CD4-positive, alpha-beta T cell treated with Interleukin-4 for 4 hours (primary cell): ENCODE data around the gene CPNE8.

Source experiments
- DNase-seq: peaks from one replicate; pipeline ENCODE4 v3.0.0-alpha.2; 2020

Gene CPNE8

DNA sequence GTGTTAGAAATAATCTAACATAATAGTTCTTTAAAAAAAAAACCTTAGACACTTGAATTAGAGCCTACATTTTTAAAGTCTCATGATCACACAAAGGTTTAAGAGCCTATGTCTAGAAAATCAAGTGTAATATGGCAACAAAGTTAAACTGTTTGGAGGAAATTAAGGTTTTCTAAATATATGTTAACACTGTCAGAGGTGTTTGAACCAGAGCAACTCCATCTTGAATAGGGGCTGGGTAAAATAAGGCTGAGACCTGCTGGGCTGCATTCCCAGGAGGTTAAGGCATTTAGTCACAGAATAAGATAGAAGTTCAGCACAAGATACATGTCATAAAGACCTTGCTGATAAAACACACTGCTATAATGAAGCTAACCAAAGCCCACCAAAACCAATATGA, 12.4 kb downstream of the CPNE8 start:
- no peak for DNase-seq

DNA sequence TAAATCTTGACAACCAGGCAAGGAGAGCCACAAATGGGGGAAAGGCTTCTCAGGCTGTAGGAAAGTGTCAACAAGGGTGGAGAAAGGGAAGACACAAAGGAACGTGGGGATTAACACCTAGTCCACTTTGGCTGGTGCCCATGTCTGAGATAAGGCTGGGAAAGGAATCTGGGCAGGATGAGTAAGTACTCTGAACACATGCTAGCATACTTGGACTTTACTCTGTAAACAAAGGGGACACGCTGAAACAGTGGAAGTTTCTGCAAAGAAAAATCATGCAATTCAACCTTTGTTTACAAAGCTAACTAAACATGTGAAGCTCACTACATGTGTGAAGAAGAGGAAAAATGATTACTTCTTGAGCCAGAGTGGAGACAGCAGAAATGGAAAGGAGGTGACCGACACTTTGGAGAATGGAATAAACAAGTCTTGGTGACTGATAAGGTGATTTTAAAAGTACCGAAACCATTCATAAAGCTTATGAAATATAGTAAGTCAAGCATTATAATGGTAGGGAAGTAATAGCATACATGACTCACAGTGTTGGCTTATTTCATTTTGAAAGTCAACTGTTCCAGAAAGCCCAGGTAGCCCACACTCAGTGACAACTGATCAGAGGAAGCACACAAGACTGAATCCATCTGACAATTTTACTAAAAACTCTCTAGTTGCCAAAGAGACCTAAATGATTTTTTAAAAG, 13.2 kb downstream of the CPNE8 start:
- DNase-seq, result no peak

DNA sequence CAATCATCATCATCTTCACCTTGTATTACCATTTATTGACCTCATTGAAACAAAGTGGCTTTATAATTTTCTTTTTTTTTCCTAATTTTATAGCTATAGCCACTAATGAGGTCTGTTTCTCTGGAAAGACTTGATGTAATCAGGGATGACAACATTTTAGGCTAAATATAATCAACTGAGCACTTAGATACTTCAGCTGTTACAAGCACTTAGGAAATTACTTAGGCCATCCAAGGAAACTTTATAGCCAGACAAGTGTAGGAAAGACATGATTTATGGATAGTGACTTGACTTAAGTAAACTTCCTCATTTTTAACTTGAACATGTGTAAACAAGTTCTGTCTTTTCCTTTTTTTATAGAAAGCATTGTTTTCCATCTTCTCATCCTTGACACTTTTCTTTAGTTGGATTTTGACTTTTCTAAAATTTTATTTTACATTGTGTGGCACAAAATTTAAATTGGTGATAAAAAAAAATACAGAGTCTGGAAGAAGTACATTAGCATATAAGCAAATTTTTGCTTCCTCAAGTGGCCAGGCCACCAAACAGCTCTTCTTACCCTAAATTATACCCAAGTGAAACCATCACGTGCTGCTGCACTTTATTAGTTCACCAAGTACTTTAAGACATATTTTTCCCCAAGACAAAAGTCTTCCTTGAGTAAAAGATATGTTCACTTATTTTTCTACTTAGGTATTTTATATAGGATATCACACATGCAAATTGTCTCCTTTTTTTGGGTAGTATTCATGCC, 15.1 kb downstream of the CPNE8 start:
- no peak for DNase-seq

DNA sequence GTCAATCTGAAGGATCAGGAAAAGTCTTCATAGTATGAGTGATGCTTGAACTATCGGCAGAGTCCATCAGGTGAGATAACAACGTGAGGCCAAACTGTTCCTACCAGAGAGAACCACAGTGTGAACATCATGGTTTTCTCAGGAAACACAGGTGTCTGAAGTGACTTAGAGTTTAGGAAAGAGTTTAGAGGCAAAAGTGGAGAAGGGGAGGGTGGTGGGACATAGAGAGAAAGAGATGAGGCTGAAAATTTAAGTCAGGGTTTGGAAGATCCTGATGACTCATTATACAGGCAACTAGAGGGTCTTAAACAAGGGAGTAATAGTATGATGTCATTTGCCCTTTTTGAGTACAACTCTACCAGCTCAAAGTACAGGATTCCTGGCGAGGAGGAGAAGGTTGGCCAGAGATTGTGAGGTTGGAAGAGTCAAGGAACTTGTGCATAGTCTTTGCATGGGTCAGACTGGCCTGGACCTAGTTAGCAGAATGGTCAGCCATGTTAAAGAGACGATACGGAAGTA, 16.0 kb downstream of the CPNE8 start:
- no peak for DNase-seq

DNA sequence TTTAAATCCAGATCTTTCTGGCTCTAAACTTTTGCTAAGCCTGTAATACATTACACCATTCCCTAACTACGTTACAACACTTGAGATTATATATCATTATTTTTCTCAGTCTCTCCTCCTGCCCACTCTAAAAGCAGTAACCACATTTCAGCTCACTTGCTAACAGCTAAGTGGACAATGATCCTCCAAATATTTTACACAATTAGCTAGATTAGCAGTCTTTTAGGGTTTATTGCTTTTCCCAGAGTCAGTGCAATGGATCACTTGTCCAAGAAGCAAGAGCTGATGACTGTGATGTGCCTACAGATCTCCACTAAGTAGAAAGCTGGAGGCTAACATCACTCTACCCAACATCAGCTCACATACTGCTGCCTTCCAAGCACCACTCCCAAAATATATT, 17.6 kb downstream of the CPNE8 start:
- no peak for DNase-seq

DNA sequence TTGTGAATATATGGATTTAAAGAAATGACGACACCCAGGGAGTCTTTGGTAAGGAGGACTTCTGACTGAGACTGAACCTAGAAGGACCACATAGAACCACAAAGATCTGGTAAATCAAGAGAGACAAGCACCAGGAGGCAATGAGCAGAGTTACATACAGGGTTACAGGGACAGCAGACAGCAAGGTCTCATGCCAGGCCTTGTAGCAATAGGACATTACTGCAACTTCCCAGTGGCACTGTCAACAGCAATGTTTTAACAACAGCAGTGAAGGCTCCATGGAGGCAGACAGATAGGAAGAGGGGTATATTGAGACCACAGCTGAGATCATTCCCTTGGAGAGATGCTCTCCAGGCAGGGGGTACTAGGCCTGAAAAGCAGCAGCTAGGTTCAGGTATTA, 18.5 kb downstream of the CPNE8 start:
- no peak for DNase-seq

DNA sequence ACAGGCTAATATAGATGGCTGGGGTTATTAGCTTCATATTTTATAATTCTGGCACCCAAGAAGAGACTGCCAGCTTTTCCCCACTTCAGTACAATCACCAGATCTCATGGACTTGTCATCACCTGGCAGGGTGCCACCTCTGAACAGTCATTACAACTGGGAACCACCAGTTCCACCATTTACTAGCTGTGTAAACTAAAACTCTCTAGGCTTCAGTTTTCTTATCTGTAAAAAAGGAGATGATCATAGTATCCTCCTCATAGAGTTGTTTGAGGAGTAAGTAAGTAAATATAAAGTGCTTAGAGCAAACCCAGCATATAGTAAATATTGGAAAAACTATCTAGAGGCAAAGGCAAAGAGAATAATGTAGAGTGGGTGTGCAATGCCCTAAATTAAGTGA, 19.3 kb downstream of the CPNE8 start:
- DNase-seq, result no peak

DNA sequence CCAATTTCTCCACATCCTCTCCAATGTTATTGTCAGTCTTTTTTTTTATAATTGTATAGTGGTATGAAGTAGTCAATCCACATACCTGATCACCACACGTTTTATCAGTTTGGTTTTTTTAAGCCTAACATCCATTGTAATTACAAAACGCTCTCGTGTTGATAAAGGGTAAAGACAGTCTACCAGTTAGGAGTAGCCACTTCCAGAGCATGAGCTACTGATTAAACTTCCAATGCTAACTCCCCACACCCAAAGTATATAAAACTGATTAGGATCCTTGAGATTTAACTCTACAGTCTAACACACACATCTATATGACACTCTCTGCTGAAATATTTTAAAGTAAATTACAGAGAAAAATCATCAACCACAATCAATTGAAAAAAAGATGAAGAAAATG, 20.7 kb downstream of the CPNE8 start:
- no peak for DNase-seq

DNA sequence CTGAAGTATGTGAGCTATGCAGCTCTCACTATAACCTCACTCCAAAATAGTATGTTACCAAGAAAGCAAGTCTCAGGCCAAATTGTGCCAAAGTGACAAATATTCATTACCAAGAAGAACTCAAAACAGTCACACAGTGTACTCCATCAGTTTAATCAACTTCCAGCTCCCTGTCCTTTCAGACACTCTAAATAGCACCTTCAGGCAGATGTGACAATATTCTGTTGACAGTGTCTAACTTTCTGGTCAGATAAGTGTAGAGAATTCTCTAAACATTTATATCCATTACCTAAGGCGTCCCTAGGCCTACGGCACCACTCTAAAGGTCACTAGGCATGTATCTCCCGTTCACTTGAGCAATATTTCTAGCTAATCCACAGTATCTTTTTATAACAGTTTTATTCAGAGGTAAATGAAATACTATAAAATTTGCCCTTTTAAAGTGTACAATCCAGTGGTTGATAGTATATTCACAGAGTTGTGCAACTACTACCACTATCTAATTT, 21.7 kb downstream of the CPNE8 start:
- no peak for DNase-seq

DNA sequence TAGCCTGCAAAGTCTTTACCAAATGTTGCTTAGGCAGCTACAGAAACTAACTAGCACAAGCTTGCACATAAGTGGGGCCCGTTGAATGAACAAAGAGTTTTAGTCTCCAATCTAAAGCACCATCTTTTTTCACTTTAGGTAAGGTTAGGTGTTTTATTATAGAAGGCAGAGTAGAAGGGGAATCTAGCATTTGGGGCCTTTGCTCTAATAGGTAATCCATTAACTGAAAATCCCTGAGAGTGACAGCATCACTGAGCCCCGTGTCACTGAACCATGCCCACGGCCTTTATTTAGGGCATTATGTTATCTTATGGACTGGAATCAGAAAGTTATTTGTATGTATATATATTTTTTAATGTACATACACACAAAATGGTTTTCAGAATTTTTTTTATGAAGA, 25.1 kb downstream of the CPNE8 start:
- DNase-seq, result no peak

DNA sequence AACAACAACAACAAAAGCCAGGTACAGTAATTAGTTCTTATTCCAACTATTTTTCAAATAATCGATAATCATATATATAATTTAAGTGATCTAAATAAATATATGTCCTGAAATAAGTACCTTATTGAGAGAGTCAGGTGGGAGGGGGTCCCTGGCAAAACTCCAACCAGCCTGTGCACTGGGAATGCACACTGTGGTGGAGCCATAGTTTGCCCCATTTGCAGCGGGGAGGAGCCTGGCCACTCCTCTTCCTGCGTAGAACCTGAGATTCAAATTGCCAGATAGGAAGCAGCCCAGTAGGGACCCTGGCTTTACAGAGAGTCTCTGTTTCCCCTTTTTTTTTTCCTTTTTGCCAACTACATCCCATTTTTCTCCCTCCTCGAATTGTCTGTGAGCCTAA, 26.4 kb downstream of the CPNE8 start:
- DNase-seq, result no peak

DNA sequence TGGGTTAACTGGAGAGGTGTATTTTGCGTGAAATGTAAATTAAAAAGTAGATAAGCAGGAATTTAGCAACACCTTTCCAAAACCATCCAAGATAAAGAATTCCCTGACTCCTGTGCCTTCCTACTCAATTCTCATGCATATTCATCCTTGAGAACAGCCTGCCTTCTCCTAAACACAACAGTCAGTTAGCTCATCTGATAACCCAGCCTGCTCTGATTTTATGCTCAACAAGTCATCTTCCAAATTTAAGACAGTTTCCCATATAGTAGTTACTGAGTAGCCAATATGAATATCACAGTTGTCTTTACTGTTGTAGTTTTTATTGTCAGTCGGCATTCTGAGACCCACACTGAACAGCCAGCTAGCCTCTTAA, 27.1 kb downstream of the CPNE8 start:
- no peak for DNase-seq

DNA sequence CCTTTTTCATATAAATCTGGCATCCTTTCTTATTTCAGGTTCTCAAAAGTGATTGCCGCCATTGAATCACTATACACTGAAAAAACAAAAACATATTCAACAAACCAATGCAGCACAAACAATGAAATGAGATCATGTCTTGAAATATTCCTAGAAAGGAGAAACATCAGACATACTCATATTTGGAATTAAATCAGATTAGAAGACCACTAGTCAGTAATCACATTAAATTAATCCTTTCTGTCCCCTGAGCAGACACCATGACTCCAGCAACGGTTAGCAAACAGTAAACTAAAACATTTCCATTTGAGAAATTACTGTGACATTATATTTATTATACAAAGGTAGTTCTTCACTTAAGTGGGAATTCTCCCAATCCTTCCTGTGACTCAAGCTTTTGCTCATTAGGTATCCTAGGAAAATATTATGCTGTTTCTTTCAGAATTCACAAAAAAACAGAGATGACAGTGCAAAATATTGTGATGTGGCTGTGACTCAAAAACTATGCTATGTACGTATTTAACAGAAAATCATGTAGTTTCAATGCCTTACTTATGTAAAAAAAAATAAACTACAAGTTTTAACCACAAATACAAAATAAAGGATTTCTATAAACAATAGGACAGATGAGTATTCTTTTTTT, 29.7 kb downstream of the CPNE8 start:
- DNase-seq, result no peak

DNA sequence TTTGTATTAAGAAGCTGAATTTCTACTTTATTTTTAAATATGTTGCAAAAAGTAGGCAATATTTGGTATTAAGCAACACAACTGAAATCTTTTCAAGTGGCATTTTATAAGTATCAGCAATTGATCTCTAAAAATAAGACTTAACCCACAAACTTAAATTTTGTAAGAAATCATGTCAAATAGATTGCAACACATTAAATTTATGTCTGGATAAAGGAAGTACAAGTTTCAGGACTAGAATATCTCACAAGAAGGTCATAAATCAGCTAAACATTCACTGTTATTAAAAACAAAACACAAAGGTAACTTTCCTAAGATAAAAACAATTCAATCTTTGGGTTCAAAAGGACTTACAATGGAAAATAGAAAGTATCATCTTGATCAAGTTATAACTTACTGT, 32.8 kb downstream of the CPNE8 start:
- no peak for DNase-seq

DNA sequence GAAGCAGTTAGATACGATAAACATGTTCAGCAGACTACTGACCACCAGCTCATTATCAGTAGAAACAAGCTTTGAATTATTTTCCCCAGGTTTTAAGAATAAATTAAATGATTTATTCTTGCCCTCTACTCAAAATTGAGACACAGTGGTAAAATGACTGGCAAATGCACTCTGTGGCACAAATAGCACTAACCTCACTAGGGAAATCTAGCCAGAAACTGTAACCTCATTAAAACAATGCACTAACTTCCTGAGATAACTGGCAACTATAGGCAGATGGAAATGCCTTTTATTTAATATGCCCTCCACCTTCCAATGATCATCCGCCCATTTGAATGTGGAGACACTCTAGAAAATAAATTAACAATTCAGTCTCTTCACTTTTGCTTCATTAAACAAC, 33.2 kb downstream of the CPNE8 start:
- DNase-seq, result no peak

DNA sequence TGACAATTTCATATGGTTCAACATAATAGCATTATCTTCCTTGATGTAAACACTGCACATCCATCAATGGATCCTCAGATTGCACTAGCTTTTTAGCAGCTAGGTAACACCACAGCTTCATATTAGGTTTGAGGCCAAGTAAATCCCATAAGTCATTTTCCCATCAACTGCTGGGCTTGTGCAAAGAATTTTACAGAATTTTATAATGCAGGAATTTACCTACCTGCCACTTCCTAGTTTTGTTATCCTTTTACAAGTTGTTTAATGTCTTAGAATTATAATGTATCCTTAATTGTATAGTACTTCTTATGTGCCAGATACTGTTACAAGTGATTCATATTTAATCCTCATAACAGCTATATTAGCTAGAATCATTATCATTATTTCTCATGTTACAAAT, 36.4 kb downstream of the CPNE8 start:
- DNase-seq, result no peak

DNA sequence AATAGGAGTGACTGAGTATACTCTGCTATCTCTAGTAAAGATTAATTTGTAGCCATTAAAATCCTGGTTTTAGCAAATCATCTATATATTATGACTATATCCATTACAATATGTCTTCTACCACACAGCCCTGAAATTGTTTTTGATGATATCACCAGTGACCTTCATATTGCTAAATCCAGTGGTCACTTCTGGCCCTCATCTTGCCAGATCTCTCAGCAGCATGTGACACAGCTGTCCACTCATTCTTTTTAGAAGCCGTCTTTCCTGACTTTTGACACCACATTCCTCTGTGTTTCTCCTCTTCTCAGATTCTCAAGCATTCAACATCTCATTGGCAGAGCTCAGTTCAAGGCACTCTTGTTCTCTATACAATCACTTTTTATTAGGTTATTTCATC, 54.9 kb downstream of the CPNE8 start:
- DNase-seq, result no peak

DNA sequence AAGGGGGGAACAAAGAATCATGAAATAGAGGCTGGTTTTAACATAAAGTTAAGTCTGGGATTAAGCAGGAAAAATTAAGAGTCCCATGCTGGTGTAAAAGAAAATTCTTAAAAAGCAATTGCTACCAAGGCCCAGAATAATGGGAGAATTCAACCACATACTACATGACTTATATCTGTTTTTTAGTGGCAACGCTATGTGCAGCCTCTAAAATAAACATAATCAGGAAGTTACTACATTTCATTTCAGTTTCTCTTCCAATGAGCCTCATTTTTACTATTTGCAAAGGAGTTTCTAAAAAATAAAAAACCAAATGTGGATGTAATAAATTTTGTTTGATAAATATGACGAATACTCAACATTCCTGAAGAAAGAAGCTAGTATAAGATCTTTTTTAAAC, 58.1 kb downstream of the CPNE8 start:
- DNase-seq, result no peak

DNA sequence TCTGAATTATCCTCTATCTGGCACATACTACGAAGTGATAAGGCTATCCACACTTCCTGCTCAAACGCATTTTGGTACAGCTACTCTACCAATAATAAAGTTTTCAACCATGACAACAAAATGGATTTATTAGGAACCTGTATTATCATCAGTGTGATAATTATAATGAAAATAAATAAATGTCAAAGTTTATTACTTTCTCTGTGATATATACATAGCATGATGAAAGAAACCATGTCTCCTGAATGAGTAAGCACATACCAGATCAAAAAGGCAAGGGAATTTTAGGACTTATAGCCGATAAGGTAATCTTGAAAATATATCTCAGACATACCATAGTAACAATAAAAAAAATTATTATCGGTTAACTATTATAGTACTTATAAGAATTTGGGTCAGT, 61.1 kb downstream of the CPNE8 start:
- DNase-seq, result no peak

DNA sequence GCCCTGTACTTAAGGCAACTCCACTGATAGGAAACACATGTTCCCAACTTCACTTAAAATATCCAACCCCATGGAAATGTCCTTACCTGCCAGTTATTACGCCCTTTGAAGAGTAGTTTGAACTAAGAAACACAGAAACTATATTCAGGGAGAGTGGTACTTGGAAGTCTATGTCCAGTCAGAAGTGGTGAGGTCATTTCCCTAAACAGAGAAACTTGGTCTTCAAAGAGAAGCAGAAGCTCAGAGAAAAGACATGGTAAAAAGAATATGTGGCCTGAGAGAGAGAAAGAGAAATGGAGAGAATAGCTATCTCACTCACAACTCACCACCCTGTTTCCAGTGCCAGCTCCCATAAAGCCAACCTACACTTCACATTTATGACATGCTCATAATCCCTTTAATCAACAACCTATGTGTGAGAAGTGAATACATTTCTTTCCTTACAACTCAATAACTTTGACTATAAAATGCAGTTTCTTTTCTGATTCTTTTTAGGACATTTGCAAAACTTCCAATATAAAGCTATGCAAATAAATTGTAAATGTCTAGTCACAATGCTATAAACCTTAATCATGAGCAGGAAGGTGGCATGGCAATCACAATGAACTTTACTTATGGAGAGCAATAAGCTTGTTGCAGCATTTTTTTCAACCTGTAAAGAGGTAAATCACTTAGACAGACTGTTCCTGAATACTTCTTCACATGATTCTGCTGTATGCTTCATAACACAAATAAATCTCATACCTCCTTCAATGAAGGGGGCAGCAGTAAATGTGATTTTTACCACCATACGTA, 67.1 kb downstream of the CPNE8 start:
- DNase-seq, result no peak

DNA sequence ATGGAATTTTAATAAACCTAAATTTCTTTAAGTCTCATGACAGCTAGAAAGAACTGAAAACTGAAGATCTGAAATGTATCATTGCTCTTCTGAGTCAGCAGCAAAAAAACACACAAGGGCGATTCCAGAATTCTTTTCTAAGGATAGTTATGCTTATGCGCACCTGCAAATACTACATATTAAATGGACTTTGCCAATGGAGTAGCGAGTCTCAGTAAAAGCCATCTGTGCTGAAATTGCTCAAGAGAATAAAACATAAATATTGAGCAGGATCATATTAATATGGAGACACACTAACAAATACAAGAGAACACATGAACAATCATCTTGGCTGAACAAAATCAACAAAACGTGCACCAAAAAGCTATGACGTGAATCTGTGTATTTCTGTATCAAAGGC, 73.7 kb downstream of the CPNE8 start:
- no peak for DNase-seq

DNA sequence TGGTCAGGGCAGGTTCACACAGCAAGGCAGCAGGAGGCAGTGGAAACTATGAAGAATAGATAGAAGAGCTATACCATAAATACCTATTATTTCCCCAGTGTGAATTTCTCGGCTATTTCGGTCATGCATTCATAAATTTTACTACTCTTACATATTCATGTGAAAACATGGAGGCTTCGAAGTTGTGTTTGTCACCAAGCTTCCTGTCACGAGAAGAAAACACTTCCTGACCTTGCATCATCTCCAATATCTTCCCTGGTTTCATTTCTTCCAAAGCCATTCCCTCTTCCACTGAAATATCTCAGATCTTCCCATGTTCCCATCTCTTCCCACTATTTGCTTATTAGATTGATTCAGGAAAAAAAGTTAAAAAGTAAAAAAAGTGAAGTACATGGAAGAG, 80.4 kb downstream of the CPNE8 start:
- DNase-seq, result no peak

DNA sequence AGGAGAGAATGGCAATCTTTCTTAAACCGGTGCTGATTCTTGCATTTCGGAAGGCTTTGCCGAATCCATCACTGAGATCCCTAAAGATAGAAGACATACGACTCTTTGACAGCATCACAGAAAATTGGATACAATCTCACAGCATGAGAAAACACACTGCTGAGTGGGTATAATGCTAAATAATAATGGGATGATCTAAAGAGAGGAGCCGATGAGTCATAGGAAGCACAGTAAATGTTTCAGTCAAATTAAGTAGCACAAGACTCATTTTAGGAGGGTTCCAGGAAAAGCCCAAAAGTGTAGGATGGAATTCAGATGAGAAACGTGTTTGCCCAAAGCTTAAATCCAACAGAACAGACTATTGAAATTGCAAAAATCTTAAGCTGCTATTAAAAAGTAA, 81.7 kb downstream of the CPNE8 start:
- DNase-seq, result no peak
